Stimulated activated CD4-positive, alpha-beta T cell treated with anti-CD3 and anti-CD28 coated beads, TNF-alpha, amount 100 ng/mL, for 24 hours (primary cell): ENCODE results near the gene TMTC2.

Experiments used
- DNase-seq, 3 experiments: peaks; one replicate each; pipeline ENCODE4 v3.0.0-alpha.2; 2020; ENCODE audit warnings: low read depth in 3 of 3

The TMTC2 gene

GRCh38 chr12:82686168-82687020 lies at the start of gene TMTC2:
Gene TMTC2, plus strand, starts transcription at chr12:82686906.
- DNase-seq = peak; percentile 86 to 91 (median 86)

DNA sequence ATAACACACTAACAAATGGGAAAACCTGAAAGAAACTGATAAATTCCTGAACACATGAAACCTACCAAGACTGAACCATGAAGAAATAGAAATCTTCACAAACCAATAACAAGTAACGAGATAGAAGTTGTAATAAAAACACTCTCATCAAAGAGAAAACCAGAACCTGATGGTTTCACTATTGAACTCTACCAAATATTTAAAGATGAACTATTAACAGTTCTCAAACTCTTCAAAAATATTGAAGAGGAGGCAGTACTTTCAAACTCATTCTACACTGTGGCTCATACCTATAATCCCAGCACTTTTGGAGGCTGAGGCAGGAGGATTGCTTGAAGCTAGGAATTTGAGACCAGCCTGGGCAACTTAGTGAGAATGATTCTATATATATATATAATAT lies 48.4 kb upstream of the TMTC2 start:
- no peak for DNase-seq

GRCh38 chr12:82644896-82645295 lies 41.8 kb upstream of the TMTC2 start:
- DNase-seq = no peak

- DNase-seq = no peak
These were observed 41.3 kb upstream of the TMTC2 start for GRCh38 chr12:82645414-82645813.

GRCh38 chr12:82647853-82648252 lies 38.9 kb upstream of the TMTC2 start:
- DNase-seq = no peak

- no peak for DNase-seq
These were observed 38.3 kb upstream of the TMTC2 start for GRCh38 chr12:82648259-82648909.

- no peak for DNase-seq
These were observed 35.9 kb upstream of the TMTC2 start for GRCh38 chr12:82650627-82651337.

- no peak for DNase-seq
These were observed 35.2 kb upstream of the TMTC2 start for GRCh38 chr12:82651489-82651888.

DNA sequence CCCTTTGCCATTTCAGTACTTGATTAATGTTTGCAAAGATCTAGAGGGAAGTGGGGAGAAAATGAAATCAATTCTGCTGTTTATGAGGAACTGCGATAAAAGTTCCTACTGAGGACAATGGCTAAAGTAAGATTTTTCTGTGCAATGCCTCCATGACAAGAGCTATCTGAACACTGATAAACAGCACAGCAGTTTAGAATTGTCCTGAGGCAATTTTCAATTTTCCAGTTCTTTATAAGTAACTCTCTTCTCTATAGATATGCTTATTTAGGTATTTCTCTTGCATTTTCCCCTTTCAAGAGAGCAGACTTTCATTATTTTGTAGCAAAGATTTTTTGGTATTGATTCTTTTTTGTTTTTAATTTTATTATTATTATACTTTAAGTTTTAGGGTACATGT lies 34.6 kb upstream of the TMTC2 start:
- no peak for DNase-seq

GRCh38 chr12:82655751-82656150 lies 31.0 kb upstream of the TMTC2 start:
- no peak for DNase-seq

GRCh38 chr12:82659343-82660207 lies 27.1 kb upstream of the TMTC2 start:
- no peak for DNase-seq

DNA sequence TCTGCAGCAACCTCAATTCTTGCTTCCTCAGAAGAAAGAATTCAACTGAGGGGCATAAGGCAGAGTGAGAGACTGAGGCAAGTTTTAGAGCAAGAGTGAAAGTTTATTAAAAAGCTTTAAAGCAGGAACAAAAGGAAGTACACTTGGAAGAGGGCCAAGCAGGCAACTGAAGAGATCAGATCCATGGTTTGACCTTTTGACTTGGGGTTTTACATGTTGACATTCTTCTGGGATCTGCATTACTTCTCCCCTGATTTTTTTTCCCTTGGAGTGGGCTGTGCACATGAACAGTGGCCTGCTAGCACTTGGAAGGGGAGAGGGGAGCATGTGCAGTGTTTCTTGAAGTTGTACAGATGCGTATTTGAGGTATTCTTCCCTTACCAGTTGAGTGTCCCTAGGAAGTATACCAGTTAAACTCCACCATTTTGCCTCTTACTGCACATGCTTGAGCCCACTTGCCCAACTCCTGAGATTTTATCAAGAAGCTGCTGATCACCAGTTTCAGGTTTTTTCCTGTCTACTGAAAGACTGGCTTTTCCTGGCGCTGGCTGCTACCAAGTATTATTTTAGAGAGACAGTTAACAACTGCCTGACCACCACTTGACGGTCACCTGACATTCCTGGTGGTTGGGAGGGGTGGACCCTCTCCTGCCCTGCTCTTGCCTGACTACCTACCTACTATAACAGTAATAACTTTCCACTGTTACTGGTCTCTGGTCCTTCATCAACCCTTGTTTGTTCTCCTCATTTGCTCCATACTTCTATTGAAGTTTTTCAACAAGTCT lies 26.0 kb upstream of the TMTC2 start:
- no peak for DNase-seq

GRCh38 chr12:82663893-82664292 lies 22.8 kb upstream of the TMTC2 start:
- no peak for DNase-seq

DNA sequence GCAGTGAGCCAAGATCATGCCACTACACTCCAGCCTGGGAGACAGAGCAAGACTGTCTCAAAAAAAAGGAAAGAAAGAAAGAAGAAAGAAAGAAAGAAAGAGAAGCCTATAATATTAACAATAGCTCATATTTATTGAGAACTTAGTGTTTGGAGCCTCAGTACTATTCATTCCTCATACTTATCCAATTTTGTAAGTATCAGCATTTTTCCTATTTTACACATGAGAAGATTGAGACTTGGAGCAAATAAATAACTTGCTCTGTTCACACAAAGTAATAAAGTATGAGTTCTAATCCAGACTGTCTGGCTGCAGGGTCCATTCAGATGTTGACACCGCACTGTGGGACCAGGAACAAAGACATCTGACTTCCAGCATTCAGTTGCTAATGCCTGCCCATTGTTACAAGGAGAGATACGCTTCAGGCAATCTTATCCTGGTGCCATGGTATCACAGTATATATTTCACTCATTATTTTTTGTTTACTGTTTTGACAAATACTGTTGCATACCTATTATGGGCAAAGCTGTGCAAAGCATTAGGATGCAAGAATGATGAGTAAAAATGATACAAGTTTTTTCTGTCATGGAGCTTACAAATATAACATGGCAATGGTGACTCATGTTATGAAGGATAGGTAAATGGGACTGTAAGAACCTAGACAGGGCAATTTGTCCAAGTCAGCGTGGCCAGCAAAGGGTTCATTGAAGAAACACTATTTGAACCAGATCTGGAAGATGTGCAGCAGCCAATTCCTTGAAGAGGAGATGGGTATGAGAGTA lies 21.4 kb upstream of the TMTC2 start:
- no peak for DNase-seq

DNA sequence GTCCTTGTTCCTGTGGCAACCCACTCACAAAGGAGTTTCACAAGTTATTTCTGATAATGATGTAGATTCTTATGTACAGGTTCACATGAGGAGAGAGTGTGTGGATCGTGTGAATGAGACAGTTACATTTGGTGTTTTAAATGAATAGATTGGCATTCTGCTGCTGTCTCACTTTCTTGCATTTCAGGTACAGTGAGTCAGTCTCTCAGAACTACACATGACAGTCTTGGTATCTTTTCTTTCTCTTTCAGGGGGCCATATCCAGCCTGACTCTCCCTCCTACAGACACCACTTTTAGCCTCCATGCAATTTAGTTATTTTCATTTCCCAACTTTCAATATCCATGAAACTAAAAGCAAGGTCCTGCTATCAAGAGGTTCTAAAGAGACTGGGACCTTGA lies 19.9 kb upstream of the TMTC2 start:
- DNase-seq = no peak

DNA sequence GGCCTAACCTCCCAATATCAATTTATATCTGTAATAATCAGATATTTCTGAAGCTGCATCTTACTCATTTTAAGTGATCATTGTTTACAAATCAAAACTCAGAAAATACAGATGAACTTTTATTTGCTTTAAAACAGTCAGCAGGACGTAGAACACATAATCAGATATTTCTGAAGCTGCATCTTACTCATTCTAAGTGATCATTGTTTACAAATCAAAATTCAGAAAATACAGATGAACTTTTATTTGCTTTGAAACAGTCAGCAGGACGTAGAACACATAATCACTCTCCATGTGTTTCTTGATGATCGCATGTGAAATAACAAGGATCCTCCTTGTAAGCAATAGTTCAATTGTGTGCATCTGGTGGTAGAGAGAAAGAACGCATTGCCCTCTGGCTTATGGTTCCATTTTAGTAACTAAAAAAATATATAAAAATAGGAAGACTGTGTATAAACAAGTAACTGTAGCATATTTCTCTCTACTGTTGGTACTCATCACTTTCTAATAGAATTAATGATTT lies 15.0 kb upstream of the TMTC2 start:
- DNase-seq = no peak

DNA sequence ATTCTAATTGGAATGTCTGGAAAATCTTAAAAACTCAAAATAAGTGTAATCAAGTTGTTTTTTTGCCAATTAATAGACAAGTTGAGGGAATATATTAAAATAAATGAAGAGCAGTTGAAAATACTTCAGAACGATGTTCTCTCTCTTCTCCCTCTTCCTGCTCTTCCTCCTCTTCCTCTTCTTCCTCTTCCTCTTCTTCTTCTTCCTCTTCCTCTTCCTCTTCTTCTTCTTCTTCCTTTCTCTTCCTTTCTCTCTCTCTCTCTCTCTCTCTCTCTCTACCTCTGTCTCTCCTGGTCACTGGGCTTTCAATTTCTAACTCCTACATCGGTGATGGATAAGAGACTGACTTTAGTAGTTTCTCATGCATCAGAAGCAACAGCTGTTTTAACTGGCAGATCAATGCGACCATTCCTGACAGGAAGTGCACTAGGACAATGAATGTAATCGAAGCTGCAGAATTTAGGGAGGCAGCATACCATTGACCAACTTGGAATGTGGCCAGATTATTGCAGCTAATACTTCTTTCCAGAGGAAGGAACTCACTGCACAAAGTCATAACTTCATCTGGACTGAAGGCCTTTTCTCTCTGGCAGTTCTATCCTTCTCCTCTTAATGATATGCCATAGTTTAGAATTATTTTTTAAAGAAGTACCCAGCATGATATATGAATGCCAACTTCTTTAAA lies 13.8 kb upstream of the TMTC2 start:
- no peak for DNase-seq

- no peak for DNase-seq
These were observed 13.0 kb upstream of the TMTC2 start for GRCh38 chr12:82673698-82674097.

DNA sequence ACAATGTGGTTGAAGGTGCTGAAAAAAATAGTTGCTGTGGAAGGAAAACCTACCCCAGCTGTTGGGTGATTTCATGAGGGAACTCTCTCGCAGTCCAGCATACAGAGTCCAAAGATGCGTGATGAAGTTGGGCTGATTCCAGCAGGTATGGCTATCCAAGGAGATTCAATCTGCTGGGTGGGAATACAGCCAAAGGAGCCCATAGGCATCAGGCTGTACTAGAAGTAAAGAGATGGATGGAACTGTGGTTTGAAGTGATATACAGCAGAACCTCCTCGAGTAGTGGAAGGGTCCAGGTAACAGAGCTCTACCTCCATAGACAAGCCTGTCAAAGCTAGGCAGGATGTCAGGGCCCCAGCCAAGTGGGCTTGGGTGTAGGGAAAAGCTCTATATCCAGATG lies 11.5 kb upstream of the TMTC2 start:
- no peak for DNase-seq
